GM20000 (cell line): ENCODE data around the gene PAK4.
"Not testable (repeated sequence)": the region's sequence is repeated elsewhere in the genome, so short reads cannot be mapped to it uniquely, and the experiment has no call there.

Experiments used
- DNase-seq: peaks from one replicate; pipeline ENCODE4 v3.0.0; 2012; ENCODE audit warnings: low spot score
- TF ChIP-seq, protein P1 (sequence below): IDR thresholded peaks from 2 replicates; pipeline ENCODE4 v1.5.1; 2012; ENCODE audit warnings: mild to moderate bottlenecking, control low read depth; ENCODE audit errors: extremely low read depth, missing control alignments

Gene PAK4

DNA sequence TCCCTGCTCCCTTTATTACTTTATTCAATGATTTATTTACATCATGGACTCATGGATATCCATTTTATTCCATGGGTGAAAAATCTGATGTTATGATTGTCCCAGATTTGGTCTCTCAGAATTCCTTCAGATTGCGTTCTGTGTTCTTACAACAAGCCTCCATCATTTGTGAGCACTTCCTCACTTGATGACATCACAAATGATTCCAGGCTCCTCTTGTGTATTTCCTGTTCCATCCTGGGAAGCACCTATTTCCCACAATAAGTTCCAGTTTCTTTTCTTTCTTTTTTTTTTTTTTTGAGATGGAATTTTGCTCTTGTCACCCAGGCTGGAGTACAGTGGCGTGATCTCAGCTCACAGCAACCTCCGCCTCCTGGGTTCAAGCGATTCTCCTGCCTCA is 34.7 kb upstream of the PAK4 start:
- TF ChIP-seq, protein P1, sequence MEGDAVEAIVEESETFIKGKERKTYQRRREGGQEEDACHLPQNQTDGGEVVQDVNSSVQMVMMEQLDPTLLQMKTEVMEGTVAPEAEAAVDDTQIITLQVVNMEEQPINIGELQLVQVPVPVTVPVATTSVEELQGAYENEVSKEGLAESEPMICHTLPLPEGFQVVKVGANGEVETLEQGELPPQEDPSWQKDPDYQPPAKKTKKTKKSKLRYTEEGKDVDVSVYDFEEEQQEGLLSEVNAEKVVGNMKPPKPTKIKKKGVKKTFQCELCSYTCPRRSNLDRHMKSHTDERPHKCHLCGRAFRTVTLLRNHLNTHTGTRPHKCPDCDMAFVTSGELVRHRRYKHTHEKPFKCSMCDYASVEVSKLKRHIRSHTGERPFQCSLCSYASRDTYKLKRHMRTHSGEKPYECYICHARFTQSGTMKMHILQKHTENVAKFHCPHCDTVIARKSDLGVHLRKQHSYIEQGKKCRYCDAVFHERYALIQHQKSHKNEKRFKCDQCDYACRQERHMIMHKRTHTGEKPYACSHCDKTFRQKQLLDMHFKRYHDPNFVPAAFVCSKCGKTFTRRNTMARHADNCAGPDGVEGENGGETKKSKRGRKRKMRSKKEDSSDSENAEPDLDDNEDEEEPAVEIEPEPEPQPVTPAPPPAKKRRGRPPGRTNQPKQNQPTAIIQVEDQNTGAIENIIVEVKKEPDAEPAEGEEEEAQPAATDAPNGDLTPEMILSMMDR = no peak
- DNase-seq = no peak

DNA sequence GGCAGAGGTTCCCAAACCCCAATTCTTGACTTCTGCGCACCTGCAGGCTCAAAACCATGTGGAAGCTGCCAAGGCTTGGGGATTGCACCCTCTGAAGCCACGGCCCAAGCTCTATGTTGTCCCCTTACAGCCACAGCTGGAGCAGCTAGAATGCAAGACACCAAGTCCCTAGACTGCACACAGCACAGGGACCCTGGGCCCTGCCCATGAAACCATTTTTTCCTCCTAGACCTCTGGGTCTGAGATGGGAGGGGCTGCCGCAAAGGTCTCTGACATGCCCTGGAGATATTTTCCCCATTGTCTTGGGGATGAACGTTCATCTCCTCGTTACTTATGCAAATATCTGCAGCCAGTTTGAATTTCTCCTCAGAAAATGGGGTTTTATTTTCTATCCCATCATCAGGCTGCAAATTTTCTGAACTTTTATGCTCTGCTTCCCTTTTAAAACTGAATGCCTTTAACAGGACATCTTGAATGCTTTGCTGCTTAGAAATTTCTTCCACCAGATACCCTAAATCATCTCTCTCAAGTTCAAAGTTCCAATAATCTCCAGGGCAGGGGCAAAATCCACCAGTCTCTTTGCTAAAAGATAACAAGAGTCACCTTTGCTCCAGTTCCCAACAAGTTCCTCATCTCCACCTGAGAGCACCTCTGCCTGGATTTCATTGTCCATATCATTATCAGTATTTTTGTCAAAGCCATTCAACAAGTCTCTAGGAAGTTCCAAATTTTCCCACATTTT is 29.6 kb upstream of the PAK4 start:
- not testable (repeated sequence) for DNase-seq

DNA sequence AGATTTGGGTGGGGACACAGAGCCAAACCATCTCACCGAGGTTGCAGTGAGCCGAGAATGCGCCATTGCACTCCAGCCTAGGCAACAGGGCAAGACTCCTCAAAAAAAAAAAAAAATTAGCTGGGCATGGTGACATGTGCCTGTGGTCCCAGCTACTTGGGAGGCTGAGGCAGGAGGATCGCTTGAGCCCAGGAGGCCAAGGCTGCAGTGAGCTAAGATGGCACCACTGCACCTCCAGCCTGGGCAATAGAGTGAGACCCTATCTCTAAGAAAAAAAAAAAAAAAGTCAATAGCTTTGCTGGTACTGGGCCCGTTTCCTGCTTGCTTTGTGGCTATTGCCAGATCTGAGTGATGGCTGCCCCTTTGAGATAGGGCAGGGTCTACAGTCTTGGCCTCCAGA is 28.3 kb upstream of the PAK4 start:
- TF ChIP-seq, protein P1 = no peak

DNA sequence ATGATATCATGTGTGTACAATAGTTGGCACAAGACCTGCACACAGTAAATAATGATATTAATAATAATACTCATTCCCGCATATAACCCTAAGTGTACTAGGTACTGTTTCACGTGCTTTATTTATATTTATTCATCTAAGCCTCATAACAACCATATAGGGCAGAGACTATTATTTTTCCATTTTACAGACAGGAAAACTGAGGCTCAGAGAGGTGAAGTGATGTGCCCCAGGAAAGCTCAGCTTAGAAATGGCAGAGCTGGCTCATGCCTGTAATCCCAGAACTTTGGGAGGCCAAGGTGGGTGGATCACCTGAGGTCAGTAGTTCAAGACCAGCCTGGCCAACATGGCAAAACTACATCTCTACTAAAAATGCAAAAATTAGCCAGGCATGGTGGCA is 27.9 kb upstream of the PAK4 start:
- TF ChIP-seq, protein P1 = no peak
- DNase-seq = no peak

More for the DNA sequence above, 28.3 kb upstream of the PAK4 start:
- DNase-seq = no peak

DNA sequence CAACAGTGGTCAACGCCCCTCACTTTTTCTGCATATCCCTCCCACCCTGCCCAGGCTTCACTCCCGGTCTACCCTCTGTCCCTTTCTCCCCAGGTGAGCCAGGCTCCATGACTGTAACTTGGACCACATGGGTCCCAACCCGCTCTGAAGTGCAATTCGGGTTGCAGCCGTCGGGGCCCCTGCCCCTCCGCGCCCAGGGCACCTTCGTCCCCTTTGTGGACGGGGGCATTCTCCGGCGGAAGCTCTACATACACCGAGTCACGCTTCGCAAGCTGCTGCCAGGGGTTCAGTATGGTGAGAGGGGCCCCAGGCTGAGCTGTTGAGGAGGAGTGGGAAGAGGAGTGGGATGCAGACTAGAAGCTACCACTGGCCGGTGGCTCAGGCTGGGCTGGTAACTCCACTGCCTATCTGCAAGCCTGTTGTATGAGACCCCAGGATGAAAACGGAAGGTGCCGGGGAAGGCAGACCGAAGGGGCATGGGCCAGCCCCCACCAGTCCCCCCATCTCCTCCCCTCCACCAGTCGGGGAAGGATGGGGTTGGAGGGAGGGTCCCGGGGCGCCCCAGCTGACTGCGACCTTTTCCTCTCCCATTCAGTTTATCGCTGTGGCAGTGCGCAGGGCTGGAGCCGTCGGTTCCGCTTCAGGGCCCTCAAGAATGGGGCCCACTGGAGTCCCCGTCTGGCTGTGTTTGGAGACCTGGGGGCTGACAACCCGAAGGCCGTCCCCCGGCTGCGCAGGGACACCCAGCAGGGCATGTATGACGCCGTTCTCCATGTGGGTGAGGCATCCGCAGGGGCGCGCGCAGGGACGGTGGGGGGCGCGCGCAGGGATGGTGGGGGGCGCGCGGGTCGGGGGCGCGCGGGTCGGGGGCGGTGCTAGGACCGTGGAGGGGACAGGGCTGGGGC is 27.0 kb upstream of the PAK4 start:
- TF ChIP-seq, protein P1 = no peak
- no peak for DNase-seq

DNA sequence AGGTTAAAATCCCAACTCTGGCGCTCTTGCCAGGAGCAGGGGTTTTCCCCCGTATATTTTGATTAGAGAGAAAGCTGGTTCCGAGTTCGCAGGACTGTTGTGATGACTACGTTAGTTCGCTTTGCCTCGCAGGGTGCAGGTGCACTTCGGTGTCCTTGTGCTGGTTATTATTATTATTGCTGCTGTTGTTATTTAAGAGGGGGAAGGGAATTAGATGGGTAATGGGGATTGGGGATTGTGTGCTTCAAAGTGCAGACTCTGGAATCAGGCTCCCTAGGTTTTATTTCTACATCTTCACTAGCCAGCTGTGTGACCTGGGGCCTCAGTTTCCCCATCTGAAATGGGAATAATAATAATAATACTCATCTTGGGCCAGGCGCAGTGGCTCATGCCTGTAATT is 26.2 kb upstream of the PAK4 start:
- no peak for DNase-seq
- TF ChIP-seq, protein P1 = no peak

DNA sequence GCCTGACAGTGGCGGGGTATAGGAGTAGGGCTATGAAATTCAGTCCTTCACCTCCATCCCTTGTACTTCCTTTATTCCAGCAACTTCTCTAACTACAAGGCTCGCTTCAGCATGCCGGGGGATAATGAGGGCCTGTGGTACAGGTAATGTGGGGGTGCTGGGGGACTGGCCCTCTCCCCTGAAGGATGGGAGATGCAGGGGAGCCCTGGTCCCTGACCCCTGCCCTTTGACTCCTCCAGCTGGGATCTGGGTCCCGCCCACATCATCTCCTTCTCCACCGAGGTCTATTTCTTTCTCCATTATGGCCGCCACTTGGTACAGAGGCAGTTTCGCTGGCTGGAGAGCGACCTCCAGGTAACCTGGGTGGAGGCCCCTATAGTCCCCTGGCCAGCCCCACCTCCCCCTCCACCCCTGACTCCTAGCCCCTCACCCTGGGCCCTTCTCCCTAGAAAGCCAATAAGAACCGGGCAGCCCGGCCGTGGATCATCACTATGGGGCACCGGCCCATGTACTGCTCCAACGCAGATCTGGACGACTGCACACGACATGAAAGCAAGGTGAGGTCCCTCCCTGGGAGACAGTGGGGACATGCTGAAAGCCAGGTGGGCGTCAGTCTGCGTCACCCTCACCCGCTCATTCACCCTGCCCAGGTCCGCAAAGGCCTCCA is 25.0 kb upstream of the PAK4 start:
- DNase-seq = no peak
- TF ChIP-seq, protein P1 = no peak
